HepG2 (cell line): Measurements from ENCODE around the gene NUDT3. TPM values are rescaled to one million over a fixed set of nuclear protein-coding genes. Genes with fewer than 3 reads are reported as not detected.
A peak's percentile ranks its signal among the peaks of the same experiment; 100 is the strongest.

Experiments
- ARHGAP35 ChIP-seq: sonication (generic); formaldehyde crosslinking; IDR thresholded peaks from 2 replicates; pipeline ENCODE4 v1.9.0; 2022; ENCODE audit warnings: mild to moderate bottlenecking, inconsistent platforms, moderate library complexity, missing genetic modification reagents, borderline replicate concordance
- CEBPG ChIP-seq: IDR thresholded peaks from 2 replicates; pipeline ENCODE4 v1.6.1; 2016
- FOSL2 ChIP-seq: sonication (generic); formaldehyde crosslinking; IDR thresholded peaks from 2 replicates; pipeline ENCODE4 v1.4.0; 2020; ENCODE audit warnings: missing genetic modification reagents
- GABPB1 ChIP-seq: IDR thresholded peaks from 2 replicates; pipeline ENCODE4 v1.6.1; 2016; ENCODE audit warnings: mild to moderate bottlenecking, missing genetic modification reagents, moderate library complexity, missing compliant biosample characterization
- GATA4 ChIP-seq: sonication (generic); IDR thresholded peaks from 2 replicates; pipeline ENCODE4 v1.6.1; 2016; ENCODE audit warnings: antibody characterized with exemption, low read depth, borderline replicate concordance
- HIVEP1 ChIP-seq: sonication (generic); formaldehyde crosslinking; IDR thresholded peaks from 2 replicates; pipeline ENCODE4 v1.4.0; 2020; ENCODE audit warnings: mild to moderate bottlenecking, missing genetic modification reagents
- KDM5A ChIP-seq: fragments of 200-600 bp; sonication (generic); IDR thresholded peaks from 2 replicates; pipeline ENCODE4 v1.7.0; 2018; ENCODE audit warnings: antibody characterized with exemption, mild to moderate bottlenecking, low read length, borderline replicate concordance
- MAF1 ChIP-seq: sonication (generic); formaldehyde crosslinking; IDR thresholded peaks from 2 replicates; pipeline ENCODE4 v1.5.0; 2020; ENCODE audit warnings: missing genetic modification reagents, borderline replicate concordance
- MTA3 ChIP-seq: sonication (generic); formaldehyde crosslinking; IDR thresholded peaks from 2 replicates; pipeline ENCODE4 v1.4.0; 2020; ENCODE audit warnings: missing genetic modification reagents
- MXD4 ChIP-seq: IDR thresholded peaks from 2 replicates; pipeline ENCODE4 v1.6.1; 2016; ENCODE audit warnings: mild to moderate bottlenecking, missing biosample characterization, missing genetic modification reagents
- NR2F2 ChIP-seq: IDR thresholded peaks from 2 replicates; pipeline ENCODE4 v1.6.1; 2012; ENCODE audit warnings: low read depth, inconsistent platforms, borderline replicate concordance
- RXRB ChIP-seq: IDR thresholded peaks from 2 replicates; pipeline ENCODE4 v1.6.1; 2016; ENCODE audit warnings: borderline replicate concordance, missing genetic modification reagents, missing compliant biosample characterization
- TCF12 ChIP-seq, 2 experiments: fragments of 450-650 bp in 1 of 2; sonication (generic) in 1 of 2; formaldehyde crosslinking in 1 of 2; IDR thresholded peaks; 2 replicates each; pipeline versions ENCODE4 v1.6.1 to v1.8.0; 2017 to 2022; ENCODE audit warnings: antibody characterized with exemption in 1 of 2, mild to moderate bottlenecking in 1 of 2, missing genetic modification reagents in 1 of 2, moderate library complexity in 1 of 2
- ZFP1 ChIP-seq: IDR thresholded peaks from 2 replicates; pipeline ENCODE4 v1.6.1; 2016
- ZNF225 ChIP-seq: sonication (generic); formaldehyde crosslinking; IDR thresholded peaks from 2 replicates; pipeline ENCODE4 v1.4.0; 2020; ENCODE audit warnings: mild to moderate bottlenecking, missing genetic modification reagents
- ZNF788 ChIP-seq: sonication (generic); formaldehyde crosslinking; IDR thresholded peaks from 2 replicates; pipeline ENCODE4 v1.5.0; 2020; ENCODE audit warnings: mild to moderate bottlenecking, missing genetic modification reagents, borderline replicate concordance
- polyA plus RNA-seq, 8 experiments: library from polyadenylated mRNA; depleted of rRNA in 3 of 8; stranded (reverse) in 7 of 8; unstranded in 1 of 8; fragments of >200 nt; fragmentation: Illumina TruSeq in 4 of 8; extraction: Trizol in 4 of 8; gene quantifications; 2 replicates each; pipeline versions ENCODE4 v1.2.1 to v1.2.3, GENCODE V29; 2011 to 2016; ENCODE audit warnings: low read depth in 4 of 8, missing spikeins in 1 of 8, mixed read lengths in 1 of 8; ENCODE audit not compliant: insufficient read depth in 1 of 8
- total RNA-seq, 5 experiments: library from RNA; depleted of rRNA; stranded (reverse); fragments of >200 nt; fragmentation: Illumina TruSeq; extraction: Trizol; gene quantifications; 2 replicates each; pipeline ENCODE4 v1.2.3, GENCODE V29; 2016; ENCODE audit warnings: low read depth in 1 of 5
- TF ChIP-seq, protein P1 (sequence below): IDR thresholded peaks from 2 replicates; pipeline ENCODE4 v1.6.1; 2016; ENCODE audit warnings: low read depth, borderline replicate concordance
- TF ChIP-seq, protein P2 (sequence below): sonication (generic); formaldehyde crosslinking; IDR thresholded peaks from 2 replicates; pipeline ENCODE4 v1.4.0; 2020; ENCODE audit warnings: mild to moderate bottlenecking, missing genetic modification reagents
- TF ChIP-seq, protein P3 (sequence below): sonication (generic); formaldehyde crosslinking; IDR thresholded peaks from 2 replicates; pipeline ENCODE4 v1.8.1; 2022; ENCODE audit warnings: low read depth, mild to moderate bottlenecking, missing genetic modification reagents
- TF ChIP-seq, protein P4 (sequence below): sonication (generic); formaldehyde crosslinking; IDR thresholded peaks from 2 replicates; pipeline ENCODE4 v1.8.1; 2023; ENCODE audit warnings: missing genetic modification reagents, mild to moderate bottlenecking, borderline replicate concordance

Gene NUDT3
- total and polyA plus RNA-seq, 2 of the 13 experiments (the other 11 are each of a cell fraction or from before 2014, with no cell fraction given) = 20.2 to 20.6 TPM

DNA sequence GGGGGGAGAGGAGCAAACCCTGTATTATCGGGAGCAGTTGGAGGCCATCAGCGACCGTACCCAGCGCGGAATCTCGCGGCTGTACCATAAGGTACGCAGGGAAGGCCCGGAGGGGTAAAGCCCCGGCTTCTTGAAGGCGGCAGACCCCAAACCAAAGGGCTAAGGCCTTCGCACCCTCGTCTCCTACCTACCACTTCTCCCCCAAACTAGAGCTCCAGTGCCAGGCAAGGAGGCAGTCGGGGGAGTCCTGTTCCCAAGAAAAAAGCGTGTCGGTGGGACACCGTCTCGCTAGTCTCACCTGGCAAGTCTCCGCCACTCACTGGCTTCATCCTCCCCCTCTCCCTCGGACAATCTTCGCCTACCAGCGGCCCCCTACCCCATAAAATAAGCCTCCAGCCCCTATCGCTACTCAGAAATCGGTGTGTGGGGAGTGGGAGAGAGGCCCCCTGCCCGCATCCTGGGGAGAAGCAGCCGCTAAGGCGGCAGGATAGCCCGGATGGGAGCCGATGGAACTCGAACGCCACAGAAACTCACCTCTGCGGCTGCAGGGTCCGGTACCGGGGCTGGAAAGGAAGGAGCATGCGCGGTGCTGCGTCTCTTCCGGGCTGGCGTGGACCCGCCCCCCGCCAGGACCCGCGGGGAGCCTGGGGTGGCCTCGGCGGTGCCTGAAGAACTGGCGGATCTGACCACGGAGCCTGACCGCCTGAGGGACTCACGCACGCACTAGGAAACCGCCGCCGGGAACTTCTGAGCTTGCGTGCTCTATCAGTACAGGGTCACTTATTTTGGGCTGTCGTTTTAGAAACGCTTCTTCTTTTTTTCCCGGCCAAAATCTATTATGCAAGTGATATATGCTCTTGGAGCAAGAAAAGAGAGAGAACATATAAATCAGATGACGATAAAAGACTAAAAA is 33.3 kb upstream of the NUDT3 start, which contains the start of gene RPS10 (continued):
- TF ChIP-seq FOSL2 (peak; percentile 39), ARHGAP35 (CRISPR knock-in tag) (peak; percentile 64; the same call in 1 of the 2 replicates), GATA4 (peak; percentile 69; the same call in 1 of the 2 replicates), ZNF225 (CRISPR knock-in tag) (peak; percentile 94; the same call in 1 of the 2 replicates), CEBPG (peak; percentile 12; the same call in 1 of the 2 replicates), TCF12 (IDR thresholded peaks at IDR 0.05) (no peak), TCF12 (CRISPR knock-in tag; IDR thresholded peaks at IDR 0.05) (0 out of 2 replicates have a peak, but pooled peaks have one; percentile 27), RXRB (CRISPR knock-in tag) (peak; percentile 58; the same call in 1 of the 2 replicates), MTA3 (no peak), ZFP1 (no peak), NR2F2 (no peak), MAF1 (CRISPR knock-in tag) (no peak; the same call in 1 of the 2 replicates), HIVEP1 (CRISPR knock-in tag) (peak; percentile 76; the same call in 1 of the 2 replicates), GABPB1 (CRISPR knock-in tag) (peak; percentile 93), MXD4 (CRISPR knock-in tag) (peak; percentile 87), ZNF788 (CRISPR knock-in tag) (peak; percentile 85; the same call in 1 of the 2 replicates), KDM5A (peak; percentile 80)
- TF ChIP-seq, protein P1, sequence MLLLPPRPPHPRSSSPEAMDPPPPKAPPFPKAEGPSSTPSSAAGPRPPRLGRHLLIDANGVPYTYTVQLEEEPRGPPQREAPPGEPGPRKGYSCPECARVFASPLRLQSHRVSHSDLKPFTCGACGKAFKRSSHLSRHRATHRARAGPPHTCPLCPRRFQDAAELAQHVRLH (CRISPR knock-in tag) = peak; percentile 73; the same call in 1 of the 2 replicates
- TF ChIP-seq, protein P2, sequence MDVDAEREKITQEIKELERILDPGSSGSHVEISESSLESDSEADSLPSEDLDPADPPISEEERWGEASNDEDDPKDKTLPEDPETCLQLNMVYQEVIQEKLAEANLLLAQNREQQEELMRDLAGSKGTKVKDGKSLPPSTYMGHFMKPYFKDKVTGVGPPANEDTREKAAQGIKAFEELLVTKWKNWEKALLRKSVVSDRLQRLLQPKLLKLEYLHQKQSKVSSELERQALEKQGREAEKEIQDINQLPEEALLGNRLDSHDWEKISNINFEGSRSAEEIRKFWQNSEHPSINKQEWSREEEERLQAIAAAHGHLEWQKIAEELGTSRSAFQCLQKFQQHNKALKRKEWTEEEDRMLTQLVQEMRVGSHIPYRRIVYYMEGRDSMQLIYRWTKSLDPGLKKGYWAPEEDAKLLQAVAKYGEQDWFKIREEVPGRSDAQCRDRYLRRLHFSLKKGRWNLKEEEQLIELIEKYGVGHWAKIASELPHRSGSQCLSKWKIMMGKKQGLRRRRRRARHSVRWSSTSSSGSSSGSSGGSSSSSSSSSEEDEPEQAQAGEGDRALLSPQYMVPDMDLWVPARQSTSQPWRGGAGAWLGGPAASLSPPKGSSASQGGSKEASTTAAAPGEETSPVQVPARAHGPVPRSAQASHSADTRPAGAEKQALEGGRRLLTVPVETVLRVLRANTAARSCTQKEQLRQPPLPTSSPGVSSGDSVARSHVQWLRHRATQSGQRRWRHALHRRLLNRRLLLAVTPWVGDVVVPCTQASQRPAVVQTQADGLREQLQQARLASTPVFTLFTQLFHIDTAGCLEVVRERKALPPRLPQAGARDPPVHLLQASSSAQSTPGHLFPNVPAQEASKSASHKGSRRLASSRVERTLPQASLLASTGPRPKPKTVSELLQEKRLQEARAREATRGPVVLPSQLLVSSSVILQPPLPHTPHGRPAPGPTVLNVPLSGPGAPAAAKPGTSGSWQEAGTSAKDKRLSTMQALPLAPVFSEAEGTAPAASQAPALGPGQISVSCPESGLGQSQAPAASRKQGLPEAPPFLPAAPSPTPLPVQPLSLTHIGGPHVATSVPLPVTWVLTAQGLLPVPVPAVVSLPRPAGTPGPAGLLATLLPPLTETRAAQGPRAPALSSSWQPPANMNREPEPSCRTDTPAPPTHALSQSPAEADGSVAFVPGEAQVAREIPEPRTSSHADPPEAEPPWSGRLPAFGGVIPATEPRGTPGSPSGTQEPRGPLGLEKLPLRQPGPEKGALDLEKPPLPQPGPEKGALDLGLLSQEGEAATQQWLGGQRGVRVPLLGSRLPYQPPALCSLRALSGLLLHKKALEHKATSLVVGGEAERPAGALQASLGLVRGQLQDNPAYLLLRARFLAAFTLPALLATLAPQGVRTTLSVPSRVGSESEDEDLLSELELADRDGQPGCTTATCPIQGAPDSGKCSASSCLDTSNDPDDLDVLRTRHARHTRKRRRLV = peak; percentile 86
- TF ChIP-seq, protein P3, sequence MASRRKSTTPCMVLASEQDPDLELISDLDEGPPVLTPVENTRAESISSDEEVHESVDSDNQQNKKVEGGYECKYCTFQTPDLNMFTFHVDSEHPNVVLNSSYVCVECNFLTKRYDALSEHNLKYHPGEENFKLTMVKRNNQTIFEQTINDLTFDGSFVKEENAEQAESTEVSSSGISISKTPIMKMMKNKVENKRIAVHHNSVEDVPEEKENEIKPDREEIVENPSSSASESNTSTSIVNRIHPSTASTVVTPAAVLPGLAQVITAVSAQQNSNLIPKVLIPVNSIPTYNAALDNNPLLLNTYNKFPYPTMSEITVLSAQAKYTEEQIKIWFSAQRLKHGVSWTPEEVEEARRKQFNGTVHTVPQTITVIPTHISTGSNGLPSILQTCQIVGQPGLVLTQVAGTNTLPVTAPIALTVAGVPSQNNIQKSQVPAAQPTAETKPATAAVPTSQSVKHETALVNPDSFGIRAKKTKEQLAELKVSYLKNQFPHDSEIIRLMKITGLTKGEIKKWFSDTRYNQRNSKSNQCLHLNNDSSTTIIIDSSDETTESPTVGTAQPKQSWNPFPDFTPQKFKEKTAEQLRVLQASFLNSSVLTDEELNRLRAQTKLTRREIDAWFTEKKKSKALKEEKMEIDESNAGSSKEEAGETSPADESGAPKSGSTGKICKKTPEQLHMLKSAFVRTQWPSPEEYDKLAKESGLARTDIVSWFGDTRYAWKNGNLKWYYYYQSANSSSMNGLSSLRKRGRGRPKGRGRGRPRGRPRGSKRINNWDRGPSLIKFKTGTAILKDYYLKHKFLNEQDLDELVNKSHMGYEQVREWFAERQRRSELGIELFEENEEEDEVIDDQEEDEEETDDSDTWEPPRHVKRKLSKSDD = no peak
- TF ChIP-seq, protein P4, sequence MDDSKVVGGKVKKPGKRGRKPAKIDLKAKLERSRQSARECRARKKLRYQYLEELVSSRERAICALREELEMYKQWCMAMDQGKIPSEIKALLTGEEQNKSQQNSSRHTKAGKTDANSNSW (CRISPR knock-in tag) = no peak
